Stomach (tissue), 9 donors: Measurements from ENCODE around the gene DDN. TPM values are rescaled to one million over a fixed set of nuclear protein-coding genes. Genes with fewer than 3 reads are reported as not detected.

Source experiments
- DNase-seq, 2 donors: peaks; one replicate each; pipeline versions ENCODE4 v3.0.0 to v3.0.0-alpha.2; 2013 to 2019
- H3K27ac ChIP-seq, 5 donors: fragments of 200-600 bp in 4 of 5; sonication (generic) in 4 of 5; one replicate each; pipeline ENCODE4 v1.5.1; 2013 to 2019; ENCODE audit warnings: mild to moderate bottlenecking in 1 of 5, moderate library complexity in 1 of 5
- H3K27me3 ChIP-seq, 3 donors: fragments of 200-600 bp; sonication (generic); one replicate each; pipeline ENCODE4 v1.5.1; 2017 to 2019; ENCODE audit warnings: mixed run types in 1 of 3
- H3K36me3 ChIP-seq, 4 donors: fragments of 200-600 bp; sonication (generic); 1 replicate in 3 of 4; 2 replicates in 1 of 4; pipeline ENCODE4 v1.5.1; 2016 to 2019
- H3K4me1 ChIP-seq, 4 donors: fragments of 200-600 bp; sonication (generic); one replicate each; pipeline ENCODE4 v1.5.1; 2016 to 2019
- H3K4me3 ChIP-seq, 4 donors: fragments of 200-600 bp; sonication (generic) in 3 of 4; one replicate each; pipeline ENCODE4 v1.5.1; 2016 to 2019; ENCODE audit warnings: mild to moderate bottlenecking in 1 of 4
- H3K9me3 ChIP-seq, 4 donors: fragments of 200-600 bp; sonication (generic); one replicate each; pipeline ENCODE4 v1.5.1; 2016 to 2019
- CTCF ChIP-seq, 7 experiments: fragments of 450-650 bp in 4 of 7; fragments of 200-600 bp in 3 of 7; sonication (generic) in 3 of 7; IDR thresholded peaks; one replicate each; pipeline ENCODE4 v1.5.1; 2016 to 2019; ENCODE audit warnings: antibody characterized with exemption in 7 of 7, control low read depth in 2 of 7, mild to moderate bottlenecking in 1 of 7
- EP300 ChIP-seq: sonication (generic); formaldehyde crosslinking; IDR thresholded peaks from one replicate; pipeline ENCODE4 v1.6.1; 2017; ENCODE audit warnings: antibody characterized with exemption
- POLR2A ChIP-seq, 4 donors: fragments of 450-650 bp; IDR thresholded peaks; one replicate each; pipeline ENCODE4 v1.6.1; 2016; ENCODE audit warnings: antibody characterized with exemption in 4 of 4, control low read depth in 2 of 4, mild to moderate bottlenecking in 1 of 4, moderate library complexity in 1 of 4
- POLR2AphosphoS5 ChIP-seq, 3 donors: sonication (generic); formaldehyde crosslinking; IDR thresholded peaks; one replicate each; pipeline ENCODE4 v1.6.1; 2016; ENCODE audit warnings: antibody characterized with exemption in 3 of 3
- WGBS, 5 donors: extraction: QIAGEN DNeasy Blood & Tissue Kit in 3 of 5; methylation state at CpG; one replicate each; pipeline versions ENCODE4 v1.1.5 to v1.1.7; 2013 to 2018; 5-methylcytosine and 5-hydroxymethylcytosine counted together
- intact Hi-C: fragments of 100-400 bp; cut with DNase I; formaldehyde crosslinking; loops from one replicate; pipeline ENCODE4 v1.15.1; 2023; ENCODE audit warnings: low total_unique reads
- polyA plus RNA-seq, 3 donors: library from polyadenylated mRNA; stranded (reverse); fragments of 200-250 nt; gene quantifications; one replicate each; pipeline ENCODE4 v1.2.3, GENCODE V29; 2013
- total RNA-seq, 5 donors: library from RNA; depleted of rRNA; stranded (reverse); fragments of >200 nt; gene quantifications; one replicate each; pipeline versions ENCODE4 v1.1.0 to v1.2.3, GENCODE V29; 2014 to 2016
- donor health status: healthy with polysubstance abuse.
- donor health status: Bipolar disorder and iron deficiency.
- donor health status: healthy.

Gene DDN
- total and polyA plus RNA-seq, 8 donors = 0.08 to 0.31 (median 0.19) TPM; not detected in 4

- Histone ChIP-seq H3K36me3 (peaks cover 27 to 36% (median 36%) of the 10 kb centered on the region in 4 donors), H3K9me3 (no peaks in the 10 kb centered on the region), H3K27me3 (no peaks in the 10 kb centered on the region), H3K27ac (peak overlapping the region; percentile 83 to 98 (median 93)), H3K4me3 (peak overlapping the region; percentile 72 to 79 (median 76)), H3K4me1 (peaks cover 12 to 37% (median 27%) of the 10 kb centered on the region in 4 donors)
- WGBS, 5 donors = 3 to 9% (median 4%) methylated on average over 8 of the region's 8 CpGs
- no peak for TF ChIP-seq EP300
- TF ChIP-seq POLR2A (IDR thresholded peaks at IDR 0.05) = no peak
- TF ChIP-seq CTCF (IDR thresholded peaks at IDR 0.05) = no peak
- no peak for TF ChIP-seq POLR2AphosphoS5 (IDR thresholded peaks at IDR 0.05)
- DNase-seq = no peak
- intact Hi-C loops = no loop called here
Measured at GRCh38 chr12:49019120-49019430, 19.9 kb upstream of the DDN start.

GRCh38 chr12:49018261-49019119, 19.3 kb upstream of the DDN start, which contains the start of gene PRKAG1:
Gene PRKAG1 (minus strand): TSS chr12:49018776. CDS start chr12:49018740, 36 bp downstream.
- peak; percentile 95 to 99 for DNase-seq
- H3K4me1 ChIP-seq = peaks cover 12 to 37% (median 27%) of the 10 kb centered on the region in 4 donors
- peak within 1 kb of the TSS; percentile 72 to 79 (median 76) for H3K4me3 ChIP-seq
- WGBS, 5 donors = 0 to 1% (median 0%) methylated on average over 57 to 59 of the region's 59 CpGs
- intact Hi-C loops = no loop called here
- TF ChIP-seq POLR2AphosphoS5 (IDR thresholded peaks at IDR 0.05) (peak; percentile 97 to 98 (median 98)), EP300 (peak; percentile 21), POLR2A (IDR thresholded peaks at IDR 0.05) (peak in 1 of 4 donors; percentile 55), CTCF (IDR thresholded peaks at IDR 0.05) (peak in 2 of 7 experiments; percentile 40 to 47)
- no peaks in the 10 kb centered on the region for H3K9me3 ChIP-seq
- peak within 1 kb of the TSS; percentile 83 to 98 (median 93) for H3K27ac ChIP-seq
- H3K36me3 ChIP-seq = peaks cover 26 to 31% (median 30%) of the 10 kb centered on the region in 4 donors
- H3K27me3 ChIP-seq = no peaks in the 10 kb centered on the region

- TF ChIP-seq POLR2AphosphoS5 (IDR thresholded peaks at IDR 0.05) (no peak), CTCF (IDR thresholded peaks at IDR 0.05) (peak in 1 of 7 experiments; percentile 15), EP300 (no peak), POLR2A (IDR thresholded peaks at IDR 0.05) (no peak)
- Histone ChIP-seq H3K27me3 (no peaks in the 10 kb centered on the region), H3K4me1 (peaks cover 12 to 37% (median 27%) of the 10 kb centered on the region in 4 donors), H3K4me3 (peak overlapping the region; percentile 72 to 79 (median 76)), H3K36me3 (peaks cover 23 to 31% (median 27%) of the 10 kb centered on the region in 4 donors), H3K27ac (peak overlapping the region; percentile 83 to 98 (median 93)), H3K9me3 (no peaks in the 10 kb centered on the region)
- 0 to 2% (median 1%) methylated on average over 8 of the region's 8 CpGs for WGBS, 5 donors
- intact Hi-C loops = no loop called here
- no peak for DNase-seq
Measured at GRCh38 chr12:49017891-49018260, 18.7 kb upstream of the DDN start.

GRCh38 chr12:49015196-49015595, 16.0 kb upstream of the DDN start:
- no peak for DNase-seq
- H3K9me3 ChIP-seq = no peaks in the 10 kb centered on the region
- H3K4me1 ChIP-seq = peaks cover 12 to 37% (median 25%) of the 10 kb centered on the region in 4 donors
- peaks cover 15 to 33% (median 30%) of the 10 kb centered on the region in 4 donors for H3K36me3 ChIP-seq
- H3K27ac ChIP-seq = no peak overlapping the region
- H3K4me3 ChIP-seq = no peak overlapping the region
- no peaks in the 10 kb centered on the region for H3K27me3 ChIP-seq
- intact Hi-C loops = no loop called here
- no peak for TF ChIP-seq CTCF (IDR thresholded peaks at IDR 0.05)
- TF ChIP-seq POLR2A (IDR thresholded peaks at IDR 0.05) = no peak
- no peak for TF ChIP-seq POLR2AphosphoS5 (IDR thresholded peaks at IDR 0.05)
- no peak for TF ChIP-seq EP300
- WGBS, 5 donors = 94 to 100% (median 96%) methylated on average over 1 of the region's 1 CpG
